HCT116 (cell line): ENCODE results near the gene GPX7. TPM values are rescaled to one million over a fixed set of nuclear protein-coding genes. Genes with fewer than 3 reads are reported as not detected.
A peak's percentile ranks its signal among the peaks of the same experiment; 100 is the strongest.

ENCODE experiments used
- ATF3 ChIP-seq: IDR thresholded peaks from 2 replicates; pipeline ENCODE4 v1.6.1; 2012
- CBX3 ChIP-seq: IDR thresholded peaks from 2 replicates; pipeline ENCODE4 v1.6.1; 2012; ENCODE audit warnings: low read depth
- ELF1 ChIP-seq: IDR thresholded peaks from 2 replicates; pipeline ENCODE4 v1.6.1; 2012; ENCODE audit warnings: low read depth, borderline replicate concordance
- EZH2 ChIP-seq: fragments of 200-600 bp; sonication (generic); IDR thresholded peaks from 2 replicates; pipeline ENCODE4 v1.6.1; 2017; ENCODE audit warnings: antibody characterized with exemption, mixed run types
- JUND ChIP-seq: IDR thresholded peaks from 2 replicates; pipeline ENCODE4 v1.6.1; 2012
- REST ChIP-seq: IDR thresholded peaks from 2 replicates; pipeline ENCODE4 v1.6.1; 2012; ENCODE audit warnings: low read depth
- TCF7L2 ChIP-seq: IDR thresholded peaks from 2 replicates; pipeline ENCODE4 v1.7.0; 2011; ENCODE audit warnings: borderline replicate concordance, inconsistent platforms; ENCODE audit not compliant: insufficient read depth, insufficient read length; ENCODE audit errors: extremely low read depth
- ZFX ChIP-seq: fragments of 450-650 bp; IDR thresholded peaks from 2 replicates; pipeline ENCODE4 v1.6.1; 2017
- ZNF274 ChIP-seq: fragments of 200-500 bp; sonication (Bioruptor generic); IDR thresholded peaks from 2 replicates; pipeline ENCODE4 v1.6.1; 2014; ENCODE audit warnings: mild to moderate bottlenecking, low read depth, low read length, inconsistent platforms
- total RNA-seq: library from RNA; stranded (reverse); gene quantifications from one replicate; pipeline ENCODE4 v1.2.1, GENCODE V29; 2021; ENCODE audit not compliant: unreplicated experiment
- TF ChIP-seq, protein P1 (sequence below): IDR thresholded peaks from 2 replicates; pipeline ENCODE4 v1.6.1; 2012

Gene GPX7
- total RNA-seq, 1 experiment from 2014 or later: not detected

GRCh38 chr1:52553362-52554266 is 48.6 kb upstream of the GPX7 start (continued):
- no peak for TF ChIP-seq ATF3
- TF ChIP-seq, protein P1, sequence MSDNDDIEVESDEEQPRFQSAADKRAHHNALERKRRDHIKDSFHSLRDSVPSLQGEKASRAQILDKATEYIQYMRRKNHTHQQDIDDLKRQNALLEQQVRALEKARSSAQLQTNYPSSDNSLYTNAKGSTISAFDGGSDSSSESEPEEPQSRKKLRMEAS: peak; percentile 0; the same call in 1 of the 2 replicates
- TF ChIP-seq TCF7L2: no peak
- TF ChIP-seq JUND: no peak
- no peak for TF ChIP-seq ELF1
- no peak for TF ChIP-seq EZH2
- TF ChIP-seq REST: no peak
- peak; percentile 27; the same call in 1 of the 2 replicates for TF ChIP-seq ZFX
- TF ChIP-seq CBX3: no peak
- TF ChIP-seq ZNF274: no peak
